Progenitor cell of endocrine pancreas (in vitro differentiated cells): ENCODE measurements around the gene TUFT1. TPM values are rescaled to one million over a fixed set of nuclear protein-coding genes. Genes with fewer than 3 reads are reported as not detected.

Experiments used
- DNase-seq: peaks from one replicate; pipeline ENCODE4 v3.0.0; 2021; ENCODE audit warnings: low spot score; ENCODE audit not compliant: unreplicated experiment
- H3K27ac Mint-ChIP-seq: 2 replicates; pipeline ENCODE4 v1.8.0; 2021; ENCODE audit warnings: mild to moderate bottlenecking, moderate library complexity, mixed read lengths
- H3K27me3 Mint-ChIP-seq: 2 replicates; pipeline ENCODE4 v1.8.0; 2021; ENCODE audit warnings: mixed read lengths
- H3K36me3 Mint-ChIP-seq: 2 replicates; pipeline ENCODE4 v1.8.0; 2022; ENCODE audit warnings: mixed read lengths; ENCODE audit not compliant: insufficient read depth
- H3K4me1 Mint-ChIP-seq: 2 replicates; pipeline ENCODE4 v1.8.0; 2021; ENCODE audit warnings: low read depth, mixed read lengths
- H3K4me3 Mint-ChIP-seq: 2 replicates; pipeline ENCODE4 v1.8.0; 2021; ENCODE audit warnings: low read depth, mild to moderate bottlenecking, moderate library complexity, mixed read lengths
- H3K9me3 Mint-ChIP-seq: 2 replicates; pipeline ENCODE4 v1.8.0; 2021; ENCODE audit warnings: low read depth, mixed read lengths
- total RNA-seq: library from RNA; stranded (reverse); gene quantifications from 2 replicates; pipeline ENCODE4 v1.2.1, GENCODE V29; 2021
- TF ChIP-seq, protein P1 (sequence below): fragments of 200-600 bp; sonication (generic); IDR thresholded peaks from one replicate; pipeline ENCODE4 v1.5.0; 2021; ENCODE audit warnings: antibody characterized with exemption, mild to moderate bottlenecking; ENCODE audit not compliant: unreplicated experiment

TUFT1 gene
- total RNA-seq, 1 donor from 2014 or later: 12.5 TPM

DNA sequence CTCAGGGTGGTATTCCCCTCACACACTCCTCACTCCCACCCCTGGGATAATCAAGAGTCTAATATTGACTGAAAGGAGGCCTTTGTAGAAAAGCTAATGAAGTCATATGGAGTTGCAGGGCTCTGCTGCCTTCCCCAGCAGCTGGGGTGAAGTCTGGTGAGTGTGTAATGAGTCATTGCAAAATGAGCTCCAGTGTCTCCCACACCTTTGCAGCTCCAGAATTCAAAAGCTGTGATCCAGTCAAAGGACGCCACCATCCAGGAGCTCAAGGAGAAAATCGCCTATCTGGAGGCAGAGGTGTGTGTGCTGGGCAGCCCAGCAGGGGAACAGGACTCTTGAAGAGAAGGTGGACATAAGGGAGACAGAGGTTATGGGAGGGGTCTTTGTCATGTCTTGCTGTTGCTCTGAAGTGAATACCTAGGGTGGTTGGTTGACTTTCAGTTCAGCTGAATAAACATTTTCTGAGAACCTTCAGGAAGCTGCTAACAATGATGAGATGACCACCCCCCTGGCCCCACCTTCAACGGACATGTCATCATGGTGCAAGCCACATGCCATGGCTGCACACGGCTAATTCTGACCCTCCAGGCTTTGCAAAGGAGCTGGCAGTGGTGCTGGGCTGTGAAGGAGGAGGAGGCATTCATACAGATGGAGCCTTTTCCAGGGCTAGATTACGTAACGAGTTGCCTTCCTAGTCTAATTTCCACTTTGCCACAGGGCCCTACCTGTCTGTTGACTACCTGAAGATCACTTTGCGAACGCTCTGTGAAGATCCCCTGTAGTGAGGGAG, 39.5 kb downstream of the TUFT1 start:
- H3K27me3 Mint-ChIP-seq: no peaks in the 10 kb centered on the region
- no peaks in the 10 kb centered on the region for H3K9me3 Mint-ChIP-seq
- peaks cover 12% of the 10 kb centered on the region for H3K36me3 Mint-ChIP-seq
- TF ChIP-seq, protein P1, sequence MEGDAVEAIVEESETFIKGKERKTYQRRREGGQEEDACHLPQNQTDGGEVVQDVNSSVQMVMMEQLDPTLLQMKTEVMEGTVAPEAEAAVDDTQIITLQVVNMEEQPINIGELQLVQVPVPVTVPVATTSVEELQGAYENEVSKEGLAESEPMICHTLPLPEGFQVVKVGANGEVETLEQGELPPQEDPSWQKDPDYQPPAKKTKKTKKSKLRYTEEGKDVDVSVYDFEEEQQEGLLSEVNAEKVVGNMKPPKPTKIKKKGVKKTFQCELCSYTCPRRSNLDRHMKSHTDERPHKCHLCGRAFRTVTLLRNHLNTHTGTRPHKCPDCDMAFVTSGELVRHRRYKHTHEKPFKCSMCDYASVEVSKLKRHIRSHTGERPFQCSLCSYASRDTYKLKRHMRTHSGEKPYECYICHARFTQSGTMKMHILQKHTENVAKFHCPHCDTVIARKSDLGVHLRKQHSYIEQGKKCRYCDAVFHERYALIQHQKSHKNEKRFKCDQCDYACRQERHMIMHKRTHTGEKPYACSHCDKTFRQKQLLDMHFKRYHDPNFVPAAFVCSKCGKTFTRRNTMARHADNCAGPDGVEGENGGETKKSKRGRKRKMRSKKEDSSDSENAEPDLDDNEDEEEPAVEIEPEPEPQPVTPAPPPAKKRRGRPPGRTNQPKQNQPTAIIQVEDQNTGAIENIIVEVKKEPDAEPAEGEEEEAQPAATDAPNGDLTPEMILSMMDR: no peak
- DNase-seq: no peak
- no peaks in the 10 kb centered on the region for H3K4me1 Mint-ChIP-seq
- H3K27ac Mint-ChIP-seq: peak overlapping the region; percentile 64
- no peak overlapping the region for H3K4me3 Mint-ChIP-seq

- H3K27me3 Mint-ChIP-seq: no peaks in the 10 kb centered on the region
- H3K27ac Mint-ChIP-seq: no peak overlapping the region
- TF ChIP-seq, protein P1: no peak
- H3K9me3 Mint-ChIP-seq: no peaks in the 10 kb centered on the region
- no peak overlapping the region for H3K4me3 Mint-ChIP-seq
- peaks cover 8% of the 10 kb centered on the region for H3K36me3 Mint-ChIP-seq
- no peaks in the 10 kb centered on the region for H3K4me1 Mint-ChIP-seq
- no peak for DNase-seq
These were observed 41.3 kb downstream of the TUFT1 start for GRCh38 chr1:151581451-151581850.

DNA sequence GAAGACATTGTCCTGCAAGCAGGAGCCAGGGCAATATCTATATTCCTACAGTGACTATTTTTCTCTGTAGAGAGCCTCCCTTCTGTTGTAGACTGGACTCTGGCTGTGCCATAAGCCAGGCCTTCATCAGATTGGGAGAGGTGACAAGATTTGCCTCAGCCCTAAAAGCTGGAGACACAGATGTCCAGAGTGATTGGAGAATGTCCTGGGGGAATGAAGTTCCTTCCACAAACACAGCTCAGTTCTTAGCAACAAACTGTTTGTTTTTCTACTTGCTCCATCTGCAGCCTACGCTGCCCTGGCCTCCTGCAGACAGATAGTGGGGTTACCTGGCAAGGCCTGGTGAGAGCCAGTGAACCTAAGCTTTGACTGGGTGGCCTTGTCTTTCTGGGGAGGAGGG, 41.8 kb downstream of the TUFT1 start:
- no peak for DNase-seq
- H3K4me3 Mint-ChIP-seq: no peak overlapping the region
- TF ChIP-seq, protein P1: no peak
- H3K27me3 Mint-ChIP-seq: no peaks in the 10 kb centered on the region
- peaks cover 8% of the 10 kb centered on the region for H3K36me3 Mint-ChIP-seq
- no peaks in the 10 kb centered on the region for H3K4me1 Mint-ChIP-seq
- H3K9me3 Mint-ChIP-seq: no peaks in the 10 kb centered on the region
- no peak overlapping the region for H3K27ac Mint-ChIP-seq

DNA sequence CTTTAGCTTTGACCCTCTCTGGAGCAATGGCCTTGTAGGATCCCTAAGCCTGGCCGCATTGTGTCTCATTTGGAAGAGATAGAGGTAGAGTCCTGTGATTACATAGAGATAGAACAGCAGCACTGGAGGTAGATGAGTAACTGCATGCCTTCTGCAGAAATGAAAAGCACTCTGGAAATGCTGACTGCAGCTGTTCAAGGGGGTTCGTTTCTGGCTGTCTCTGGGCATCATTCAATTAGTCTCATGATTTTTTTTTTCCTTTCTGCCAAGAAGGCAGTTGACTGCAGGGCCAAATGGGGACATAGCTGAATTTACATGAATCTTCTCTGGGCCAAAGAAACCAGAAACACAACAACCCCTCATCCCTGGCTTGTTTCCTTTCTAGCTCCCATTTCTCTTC, 43.7 kb downstream of the TUFT1 start:
- Mint-ChIP-seq H3K27ac (no peak overlapping the region), H3K4me1 (no peaks in the 10 kb centered on the region), H3K36me3 (peaks cover 8% of the 10 kb centered on the region), H3K27me3 (no peaks in the 10 kb centered on the region), H3K4me3 (no peak overlapping the region), H3K9me3 (no peaks in the 10 kb centered on the region)
- TF ChIP-seq, protein P1: no peak
- DNase-seq: no peak

DNA sequence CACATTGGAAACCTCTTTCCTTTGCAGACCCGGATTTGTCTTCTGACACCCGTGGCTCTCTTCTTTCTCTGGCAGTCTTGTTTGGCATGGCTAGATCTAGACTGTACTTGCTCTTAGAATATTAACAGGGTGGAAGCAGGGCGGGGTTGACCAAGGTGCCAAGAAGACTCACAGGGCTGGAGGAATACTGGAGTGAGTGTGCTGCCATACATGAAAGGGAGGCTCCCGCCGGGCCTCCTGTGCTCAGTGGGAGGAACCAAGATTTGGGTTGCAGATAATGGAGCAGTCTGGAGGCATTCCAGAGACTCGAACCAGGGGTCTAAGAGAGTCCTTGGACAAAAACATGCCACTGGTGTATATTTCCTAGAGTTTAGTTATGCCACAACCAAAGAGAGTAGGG, 44.2 kb downstream of the TUFT1 start:
- Mint-ChIP-seq H3K27me3 (no peaks in the 10 kb centered on the region), H3K4me1 (no peaks in the 10 kb centered on the region), H3K4me3 (no peak overlapping the region), H3K27ac (no peak overlapping the region), H3K9me3 (no peaks in the 10 kb centered on the region), H3K36me3 (peaks cover 7% of the 10 kb centered on the region)
- no peak for DNase-seq
- TF ChIP-seq, protein P1: no peak
